OCI-LY7 (cell line): Measurements from ENCODE around the gene ZNF75A. TPM values are rescaled to one million over a fixed set of nuclear protein-coding genes. Genes with fewer than 3 reads are reported as not detected.

Experiments used
- BruUV-seq: library from RNA; stranded (reverse); fragments of 400-500 nt; replicated peaks from 2 replicates; lab custom pipeline; 2021; lab: Mats Ljungman, UMichigan
- CTCF ChIA-PET: fragments of 300-600 bp; sonication (Branson Sonifier 250); formaldehyde crosslinking; loops from one replicate; lab custom pipeline; 2022; ENCODE audit warnings: antibody characterized with exemption; ENCODE audit not compliant: unreplicated experiment; lab: Charles Lee
- POLR2A ChIA-PET: fragments of 300-600 bp; sonication (Branson Sonifier 250); formaldehyde crosslinking; loops from one replicate; lab custom pipeline; 2022; ENCODE audit warnings: antibody characterized with exemption; lab: Charles Lee
- DNase-seq: peaks from one replicate; pipeline ENCODE4 v3.0.0-alpha.2; 2015; ENCODE audit warnings: low spot score
- H2AFZ ChIP-seq: fragments of 200-600 bp; sonication (generic), shearing (Covaris generic); 2 replicates; pipeline ENCODE4 v1.6.1; 2014; ENCODE audit warnings: mild to moderate bottlenecking, antibody characterized with exemption, low read length, moderate library complexity
- H3K27ac ChIP-seq: fragments of 200-600 bp; sonication (generic); 2 replicates; pipeline ENCODE4 v1.5.1; 2014; ENCODE audit warnings: mixed run types, low read depth, mild to moderate bottlenecking, moderate library complexity, low read length, inconsistent platforms; ENCODE audit not compliant: poor library complexity, severe bottlenecking
- H3K36me3 ChIP-seq: fragments of 200-600 bp; sonication (generic); 2 replicates; pipeline ENCODE4 v1.6.1; 2014; ENCODE audit warnings: mild to moderate bottlenecking, antibody characterized with exemption, low read length, moderate library complexity, mixed read lengths; ENCODE audit not compliant: insufficient read depth
- H3K4me1 ChIP-seq: fragments of 200-600 bp; sonication (generic); 2 replicates; pipeline ENCODE4 v1.5.1; 2014; ENCODE audit warnings: mild to moderate bottlenecking, low read length; ENCODE audit not compliant: insufficient read depth, poor library complexity, severe bottlenecking
- H3K4me2 ChIP-seq: fragments of 200-600 bp; sonication (generic); 2 replicates; pipeline ENCODE4 v1.6.1; 2014; ENCODE audit warnings: mild to moderate bottlenecking, low read length
- H3K4me3 ChIP-seq: fragments of 200-600 bp; sonication (generic); 2 replicates; pipeline ENCODE4 v1.5.1; 2014; ENCODE audit warnings: mild to moderate bottlenecking, low read depth, low read length; ENCODE audit not compliant: poor library complexity, severe bottlenecking
- H3K79me2 ChIP-seq: fragments of 200-600 bp; sonication (generic); 2 replicates; pipeline ENCODE4 v1.6.1; 2016; ENCODE audit warnings: low read depth, mild to moderate bottlenecking, low read length, moderate library complexity, mixed read lengths; ENCODE audit not compliant: insufficient read depth
- H3K9me2 ChIP-seq: fragments of 200-600 bp; sonication (generic); 2 replicates; pipeline ENCODE4 v1.6.1; 2016; ENCODE audit warnings: mild to moderate bottlenecking, low read length, mixed read lengths; ENCODE audit not compliant: insufficient read depth
- H3K9me3 ChIP-seq: fragments of 200-600 bp; sonication (generic); 2 replicates; pipeline ENCODE4 v1.6.1; 2014; ENCODE audit warnings: mild to moderate bottlenecking, mixed run types, low read length, mixed read lengths
- H4K20me1 ChIP-seq: fragments of 200-600 bp; sonication (generic); 2 replicates; pipeline ENCODE4 v1.6.1; 2014; ENCODE audit warnings: mild to moderate bottlenecking, antibody characterized with exemption, low read length, moderate library complexity, mixed read lengths; ENCODE audit not compliant: insufficient read depth
- CTCF ChIP-seq: fragments of 200-600 bp; sonication (generic); conservative IDR thresholded peaks from 2 replicates; pipeline ENCODE4 v1.5.1; 2014; ENCODE audit warnings: mild to moderate bottlenecking, antibody characterized with exemption, low read length, moderate library complexity, mixed read lengths
- EZH2phosphoT487 ChIP-seq: fragments of 200-600 bp; sonication (generic); IDR thresholded peaks from 2 replicates; pipeline ENCODE4 v1.6.1; 2018; ENCODE audit warnings: low read depth, borderline replicate concordance, mild to moderate bottlenecking, mixed run types, antibody characterized with exemption, low read length, moderate library complexity, mixed read lengths
- intact Hi-C: fragments of 100-400 bp; cut with micrococcal nuclease; formaldehyde crosslinking; loops from one replicate; pipeline ENCODE4 v1.10.0; 2022; ENCODE audit not compliant: unreplicated experiment
- total RNA-seq, 2 experiments: library from RNA; depleted of rRNA in 1 of 2; stranded (reverse); fragments of >200 nt in 1 of 2; shearing (Covaris generic) in 1 of 2; gene quantifications; 2 replicates each; pipeline ENCODE4 v1.2.3, GENCODE V29; 2014 to 2022

The ZNF75A gene
- total RNA-seq, 2 experiments from 2014 or later: 2.6 to 23.0 TPM

GRCh38 chr16:3363793-3364192 lies 58.5 kb downstream of the ZNF75A start:
- BruUV-seq: no TSS peak
- TF ChIP-seq EZH2phosphoT487 (no peak), CTCF (peak; percentile 66)
- no peaks in the 10 kb centered on the region for H3K9me2 ChIP-seq
- POLR2A ChIA-PET: interaction anchor here (0.8 kb wide), 1 partner anchor 9 kb away, joined by 3 read pairs; no protein-coding TSS in a partner anchor
- H3K27ac ChIP-seq: no peak overlapping the region
- CTCF ChIA-PET: no interaction called here
- peaks cover 14% of the 10 kb centered on the region for H3K4me1 ChIP-seq
- no peaks in the 10 kb centered on the region for H3K36me3 ChIP-seq
- no peaks in the 10 kb centered on the region for H3K79me2 ChIP-seq
- H2AFZ ChIP-seq: 0 out of 2 replicates have a peak overlapping the region, but pooled peaks have one; percentile 27
- no peak overlapping the region for H3K4me3 ChIP-seq
- no peaks in the 10 kb centered on the region for H4K20me1 ChIP-seq
- DNase-seq: peak; percentile 65
- H3K4me2 ChIP-seq: peak overlapping the region; percentile 30; the same call in 1 of the 2 replicates
- H3K9me3 ChIP-seq: no peaks in the 10 kb centered on the region
- intact Hi-C loops: no loop called here

GRCh38 chr16:3364774-3365427 lies 59.6 kb downstream of the ZNF75A start:
- DNase-seq: no peak
- peak overlapping the region; percentile 45; the same call in 1 of the 2 replicates for H2AFZ ChIP-seq
- H3K4me2 ChIP-seq: no peak overlapping the region

More at GRCh38 chr16:3364774-3365427, 59.6 kb downstream of the ZNF75A start:
- ChIA-PET CTCF (no interaction called here), POLR2A (no interaction called here)
- no peak for TF ChIP-seq CTCF
- no peak for TF ChIP-seq EZH2phosphoT487
- Histone ChIP-seq H3K79me2 (no peaks in the 10 kb centered on the region), H3K4me3 (no peak overlapping the region), H3K36me3 (no peaks in the 10 kb centered on the region), H3K4me1 (peaks cover 14% of the 10 kb centered on the region), H3K9me2 (no peaks in the 10 kb centered on the region), H3K9me3 (no peaks in the 10 kb centered on the region), H4K20me1 (no peaks in the 10 kb centered on the region), H3K27ac (no peak overlapping the region)
- no TSS peak for BruUV-seq
- intact Hi-C loops: loop anchor here (5.0 kb wide), 1 partner anchor 98 kb away; no protein-coding TSS in a partner anchor

Other genes with a start within 250 kb of the ZNF75A start
- not detected in 2 replicates for gene IL32, start 239.9 kb upstream of the ZNF75A start, total RNA-seq (2014; rRNA removed; shearing (Covaris generic))
- gene IL32, start 239.9 kb upstream of the ZNF75A start, total RNA-seq (2022): not detected in 2 replicates
- 0.09 TPM in 1 of 2 replicates, not detected in the other for gene ZSCAN10, start 206.2 kb upstream of the ZNF75A start, total RNA-seq (2014; rRNA removed; shearing (Covaris generic))
- gene ZSCAN10, start 206.2 kb upstream of the ZNF75A start, total RNA-seq (2022): 0.49 and 0.72 TPM in 2 replicates
- gene ZNF205, start 192.9 kb upstream of the ZNF75A start, total RNA-seq (2014; rRNA removed; shearing (Covaris generic)): 0.67 and 1.2 TPM in 2 replicates
- gene ZNF205, start 192.9 kb upstream of the ZNF75A start, total RNA-seq (2022): 0.30 TPM in 1 of 2 replicates, not detected in the other
- 3.4 and 4.8 TPM in 2 replicates for gene ZNF213, start 170.5 kb upstream of the ZNF75A start, total RNA-seq (2014; rRNA removed; shearing (Covaris generic))
- 8.5 and 9.1 TPM in 2 replicates for gene ZNF213, start 170.5 kb upstream of the ZNF75A start, total RNA-seq (2022)
- gene OR1F1, start 117.3 kb upstream of the ZNF75A start, total RNA-seq (2014; rRNA removed; shearing (Covaris generic)): not detected in 2 replicates
- not detected in 2 replicates for gene OR1F1, start 117.3 kb upstream of the ZNF75A start, total RNA-seq (2022)
- 19.8 and 26.2 TPM in 2 replicates for gene ZNF200, start 70.3 kb upstream of the ZNF75A start, total RNA-seq (2014; rRNA removed; shearing (Covaris generic))
- 13.9 TPM in 2 replicates for gene ZNF200, start 70.3 kb upstream of the ZNF75A start, total RNA-seq (2022)
- gene MEFV, start 48.9 kb upstream of the ZNF75A start, total RNA-seq (2014; rRNA removed; shearing (Covaris generic)): 0.57 TPM in 1 of 2 replicates, not detected in the other
- gene MEFV, start 48.9 kb upstream of the ZNF75A start, total RNA-seq (2022): 0.27 TPM in 1 of 2 replicates, not detected in the other
- gene ZNF263, start 22.0 kb upstream of the ZNF75A start, total RNA-seq (2014; rRNA removed; shearing (Covaris generic)): 65.2 and 65.9 TPM in 2 replicates
- 27.6 and 27.9 TPM in 2 replicates for gene ZNF263, start 22.0 kb upstream of the ZNF75A start, total RNA-seq (2022)
- gene TIGD7, start 67 bp upstream of the ZNF75A start, total RNA-seq (2014; rRNA removed; shearing (Covaris generic)): 0.03 and 0.10 TPM in 2 replicates
- 5.1 TPM in 2 replicates for gene TIGD7, start 67 bp upstream of the ZNF75A start, total RNA-seq (2022)
- 0.09 and 0.10 TPM in 2 replicates for gene OR2C1, start 50.4 kb downstream of the ZNF75A start, total RNA-seq (2014; rRNA removed; shearing (Covaris generic))
- gene OR2C1, start 50.4 kb downstream of the ZNF75A start, total RNA-seq (2022): not detected in 2 replicates
- 19.4 and 22.5 TPM in 2 replicates for gene ZSCAN32, start 95.5 kb downstream of the ZNF75A start, total RNA-seq (2014; rRNA removed; shearing (Covaris generic))
- gene ZSCAN32, start 95.5 kb downstream of the ZNF75A start, total RNA-seq (2022): 17.0 and 22.9 TPM in 2 replicates
- gene ZNF174, start 95.7 kb downstream of the ZNF75A start, total RNA-seq (2014; rRNA removed; shearing (Covaris generic)): 21.1 and 23.3 TPM in 2 replicates
- 20.6 and 21.7 TPM in 2 replicates for gene ZNF174, start 95.7 kb downstream of the ZNF75A start, total RNA-seq (2022)
- 1.2 and 1.9 TPM in 2 replicates for gene ZNF597, start 138.0 kb downstream of the ZNF75A start, total RNA-seq (2014; rRNA removed; shearing (Covaris generic))
- gene ZNF597, start 138.0 kb downstream of the ZNF75A start, total RNA-seq (2022): 1.9 and 2.1 TPM in 2 replicates
- 8.5 and 24.8 TPM in 2 replicates for gene NAA60, start 138.2 kb downstream of the ZNF75A start, total RNA-seq (2014; rRNA removed; shearing (Covaris generic))
- gene NAA60, start 138.2 kb downstream of the ZNF75A start, total RNA-seq (2022): 40.1 and 51.1 TPM in 2 replicates
- gene C16orf90, start 190.0 kb downstream of the ZNF75A start, total RNA-seq (2014; rRNA removed; shearing (Covaris generic)): not detected in 2 replicates
- gene C16orf90, start 190.0 kb downstream of the ZNF75A start, total RNA-seq (2022): not detected in 2 replicates
- 7.6 and 8.9 TPM in 2 replicates for gene CLUAP1, start 195.5 kb downstream of the ZNF75A start, total RNA-seq (2014; rRNA removed; shearing (Covaris generic))
- gene CLUAP1, start 195.5 kb downstream of the ZNF75A start, total RNA-seq (2022): 7.7 and 7.8 TPM in 2 replicates